NCI-H524 (cell line): ENCODE data around the gene COLEC11.
A peak's percentile ranks its signal among the peaks of the same experiment; 100 is the strongest.
"Not testable (repeated sequence)": the region's sequence is repeated elsewhere in the genome, so short reads cannot be mapped to it uniquely, and the experiment has no call there.

Source experiments
- DNase-seq, 2 experiments: peaks; one replicate each; lab custom pipeline; 2025; lab: John Stamatoyannopoulos, UW

The COLEC11 gene

DNA sequence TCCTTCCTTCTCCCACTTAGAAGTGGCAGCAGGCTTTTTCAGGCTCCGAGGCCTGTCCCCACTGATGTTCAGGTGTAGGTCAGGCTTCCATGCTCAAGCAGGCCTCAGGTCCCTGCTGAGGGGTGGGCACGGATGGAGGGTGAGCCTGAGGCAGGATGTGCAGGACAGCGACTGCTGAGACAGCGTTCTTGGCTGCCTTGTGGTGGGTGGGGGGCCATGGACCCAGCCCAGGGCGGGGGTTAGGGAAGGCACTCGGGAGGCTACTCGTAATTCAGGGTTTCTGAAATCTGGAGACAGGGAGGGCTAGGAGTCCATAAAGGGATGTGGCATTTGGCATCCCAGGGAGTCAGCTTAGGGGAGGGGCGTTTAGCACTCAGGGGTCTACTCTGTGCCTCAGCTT, 30.3 kb downstream of the COLEC11 start:
- no peak for DNase-seq

GRCh38 chr2:3626118-3626811, 31.4 kb downstream of the COLEC11 start:
- no peak for DNase-seq

GRCh38 chr2:3626812-3627499, 32.0 kb downstream of the COLEC11 start:
- no peak for DNase-seq

GRCh38 chr2:3627500-3628100, 32.7 kb downstream of the COLEC11 start:
- no peak for DNase-seq

DNA sequence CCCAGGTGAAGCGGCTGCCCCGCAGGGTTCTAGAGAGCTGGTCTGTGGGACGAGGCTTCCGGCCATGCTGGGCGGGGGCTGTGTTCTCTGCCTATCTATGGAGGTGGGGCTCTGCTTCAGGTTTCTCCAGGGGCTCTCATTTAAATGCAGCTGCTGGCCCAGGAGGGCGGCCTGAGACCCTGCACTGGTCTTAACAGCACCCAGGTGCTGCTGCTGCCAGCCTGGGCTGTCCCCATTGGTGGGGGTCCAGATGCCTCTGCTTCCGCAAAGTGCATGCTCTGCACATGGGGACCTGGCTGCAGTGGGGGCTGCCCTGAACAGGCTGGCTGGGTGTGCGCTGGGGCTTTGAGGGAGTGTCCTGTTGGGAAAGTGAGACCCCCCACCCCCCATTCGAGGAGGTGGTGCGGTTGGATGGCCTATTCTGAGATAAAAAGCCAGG, 33.3 kb downstream of the COLEC11 start:
- DNase-seq, result no peak

GRCh38 chr2:3628800-3629199, 33.9 kb downstream of the COLEC11 start:
- peak; percentile 94 to 99 for DNase-seq

GRCh38 chr2:3630631-3631030, 35.7 kb downstream of the COLEC11 start:
- DNase-seq, result no peak

DNA sequence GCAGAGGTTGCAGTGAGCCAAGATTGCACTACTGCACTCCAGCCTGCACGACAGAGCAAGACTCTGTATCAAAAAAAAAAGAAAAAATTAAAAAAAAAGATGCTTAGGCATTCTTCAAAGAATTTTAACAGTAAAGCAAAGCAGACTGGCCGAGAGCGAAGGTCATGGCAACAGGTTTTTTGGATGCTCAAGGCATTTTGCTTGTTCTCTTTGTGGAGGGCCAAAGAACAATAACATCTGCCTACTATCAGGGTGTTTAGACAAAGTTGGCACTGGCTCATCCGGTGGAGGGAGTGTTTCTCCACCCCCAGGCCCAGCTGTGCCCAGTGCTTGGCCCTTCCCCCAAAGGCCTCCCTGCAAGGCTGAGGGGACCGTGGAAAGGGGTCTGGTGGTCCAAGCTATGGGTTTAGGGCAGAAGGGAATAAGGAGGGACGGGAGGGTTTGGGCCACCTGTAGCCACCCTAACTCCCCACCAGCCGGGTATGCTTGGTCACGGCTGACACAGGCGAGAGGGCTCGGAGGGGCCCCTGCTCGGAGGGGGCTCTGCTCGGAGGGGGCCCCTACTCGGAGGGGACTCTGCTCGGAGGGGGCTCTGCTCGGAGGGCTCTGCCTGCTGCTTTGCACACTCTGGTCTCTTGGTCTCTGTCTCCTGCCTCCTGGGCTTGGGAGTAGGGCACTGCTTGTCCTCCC, 36.4 kb downstream of the COLEC11 start:
- DNase-seq, result no peak

GRCh38 chr2:3631851-3632659, 37.1 kb downstream of the COLEC11 start:
- DNase-seq, result no peak

DNA sequence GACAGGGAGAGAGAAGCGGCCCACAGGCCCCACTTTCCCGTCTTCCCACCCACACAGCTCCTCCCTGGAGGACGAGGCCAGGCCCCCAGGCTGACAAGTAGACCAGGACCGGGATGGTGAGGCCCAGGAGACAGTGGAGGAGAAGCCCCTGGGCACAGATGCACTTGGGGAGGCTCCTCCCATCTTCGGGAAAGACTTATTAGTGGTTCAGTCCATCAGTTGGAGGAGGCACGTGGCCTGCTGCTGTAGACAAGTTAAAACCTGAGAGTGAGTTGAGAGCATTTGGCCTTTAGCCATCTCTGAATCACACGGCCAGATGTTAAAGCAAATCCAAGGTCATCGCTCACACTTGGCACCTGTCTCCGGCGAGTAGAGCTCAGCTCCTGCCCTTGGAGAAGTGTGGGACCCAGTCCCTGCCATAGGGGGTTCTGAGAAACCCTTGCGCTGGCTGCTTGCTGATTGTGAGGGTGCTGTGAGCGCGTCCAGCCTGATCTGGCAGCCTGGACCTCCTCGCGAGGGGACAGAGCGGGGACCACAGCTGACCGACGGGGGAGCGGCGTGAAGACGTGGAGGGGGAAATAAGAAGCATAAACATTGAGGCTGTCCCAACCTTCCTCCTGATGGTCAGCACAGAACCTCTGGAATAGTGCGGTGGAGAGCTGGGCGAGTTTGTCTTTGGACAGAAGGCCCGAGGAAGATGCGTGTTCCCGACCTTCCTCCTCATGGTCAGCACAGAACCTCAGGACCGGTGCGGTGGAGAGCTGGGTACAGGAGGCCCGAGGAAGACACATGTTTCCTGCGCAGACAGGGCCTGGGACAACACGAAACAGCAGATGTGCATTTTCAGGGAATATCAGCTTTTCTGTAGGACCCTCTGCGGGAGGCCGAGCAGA, 38.4 kb downstream of the COLEC11 start:
- peak; percentile 91 to 99 for DNase-seq

DNA sequence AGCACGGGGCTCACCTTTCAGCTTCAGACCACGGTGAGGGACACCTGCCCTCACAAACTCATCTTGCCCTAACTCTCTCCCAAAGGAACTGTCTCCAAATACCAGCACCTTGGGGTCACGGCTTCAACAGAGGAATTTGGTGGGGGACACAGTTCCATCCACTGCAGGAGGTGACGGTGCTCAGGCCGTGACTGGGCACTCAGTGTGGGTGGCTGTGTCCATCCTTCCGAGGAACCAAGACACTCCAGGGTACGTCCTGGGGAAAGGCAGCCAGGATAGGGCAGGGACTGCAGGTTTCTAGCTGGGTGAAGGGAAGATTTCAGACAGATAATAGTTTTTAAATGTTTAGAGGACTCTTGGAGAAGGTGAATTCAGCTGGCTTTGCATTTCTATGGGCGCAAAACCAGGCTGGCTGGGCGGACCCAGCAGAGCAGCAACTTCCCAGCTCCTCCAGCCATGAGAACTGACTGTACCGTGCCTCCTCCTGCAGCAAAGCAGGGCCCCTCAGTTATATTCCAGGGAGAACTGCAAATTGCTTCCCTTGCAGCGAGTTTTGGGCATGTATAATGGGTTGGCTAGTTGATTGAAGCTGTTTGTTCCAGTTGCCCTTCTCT, 39.2 kb downstream of the COLEC11 start:
- no peak for DNase-seq

- DNase-seq, result peak; percentile 21 to 70
Measured at GRCh38 chr2:3634596-3635121, 39.7 kb downstream of the COLEC11 start.

- no peak for DNase-seq
Measured at GRCh38 chr2:3635171-3635974, 40.5 kb downstream of the COLEC11 start.

DNA sequence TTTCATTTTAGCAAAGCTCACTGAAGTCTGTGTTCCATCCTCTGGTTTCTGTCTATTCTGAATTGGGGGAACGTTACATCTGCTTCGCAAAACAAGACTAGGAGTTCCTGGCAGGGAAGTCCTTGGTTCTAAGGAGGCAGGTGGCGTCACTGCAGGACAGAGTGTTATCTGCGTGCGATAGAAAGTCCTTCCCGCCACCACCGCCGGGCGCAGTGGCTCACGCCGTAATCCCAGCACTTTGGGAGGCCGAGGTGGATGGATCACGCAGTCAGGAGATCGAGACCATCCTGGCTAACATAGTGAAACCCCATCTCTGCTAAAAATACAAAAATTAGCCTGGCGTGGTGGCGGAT, 41.0 kb downstream of the COLEC11 start:
- not testable (repeated sequence) for DNase-seq

DNA sequence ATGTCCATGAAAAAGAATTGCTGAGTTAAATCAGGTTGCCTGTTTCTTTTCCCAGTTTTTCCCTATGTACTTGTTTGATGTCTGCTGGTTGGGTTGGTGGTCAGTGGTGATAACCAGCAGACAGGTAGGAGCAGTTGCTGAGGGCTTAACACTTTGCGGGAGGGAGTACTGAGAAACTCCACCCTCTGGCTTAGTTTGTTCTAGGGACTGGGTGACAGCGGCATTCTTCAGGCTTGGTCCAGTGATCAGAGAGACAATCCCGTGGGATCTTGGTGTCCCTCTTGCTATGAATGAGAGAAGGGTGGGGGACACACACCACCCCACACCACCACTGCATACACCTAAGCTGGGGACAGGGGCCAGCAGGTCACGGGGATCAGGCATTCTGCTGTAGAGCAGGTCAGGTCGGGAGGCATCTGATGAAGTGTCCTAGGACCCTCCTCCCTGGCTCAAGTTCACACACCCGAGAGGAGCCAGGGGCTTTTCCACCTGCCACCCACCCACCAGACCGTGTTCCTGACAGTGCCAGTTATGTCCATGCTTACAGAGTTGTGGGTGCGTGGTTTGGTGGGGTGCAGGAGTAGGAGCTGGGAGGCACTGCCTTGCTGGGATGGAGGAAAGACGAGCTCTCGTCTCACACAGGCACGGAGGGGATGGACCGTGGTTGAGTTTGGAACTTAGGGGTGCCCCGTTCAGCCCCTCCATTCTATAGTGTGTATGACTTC, 41.8 kb downstream of the COLEC11 start:
- no peak for DNase-seq

- no peak for DNase-seq
Measured at GRCh38 chr2:3637311-3637675, 42.4 kb downstream of the COLEC11 start.

GRCh38 chr2:3637692-3638455, 43.0 kb downstream of the COLEC11 start:
- no peak for DNase-seq

DNA sequence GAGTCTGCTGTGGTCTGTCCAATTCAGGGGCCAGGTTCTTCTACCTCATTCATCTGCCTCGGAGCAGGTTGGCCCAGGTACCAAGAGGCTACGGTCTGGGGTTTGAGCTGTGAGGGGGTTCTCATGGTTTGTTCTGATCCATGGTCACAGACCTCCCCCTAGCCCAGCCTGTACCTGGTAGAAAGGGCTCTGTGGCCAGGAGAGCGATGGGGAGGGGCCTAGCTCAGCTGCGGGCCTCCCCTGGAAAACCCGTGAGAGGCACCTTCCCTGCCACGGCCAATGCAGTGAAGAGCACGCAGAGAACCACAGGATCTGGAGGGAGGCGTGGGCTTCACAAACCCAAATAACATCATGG, 43.5 kb downstream of the COLEC11 start:
- no peak for DNase-seq
